Measurements from ENCODE around the gene IMMP2L. TPM values are rescaled to one million over a fixed set of nuclear protein-coding genes. Genes with fewer than 3 reads are reported as not detected.

Gene IMMP2L
- total RNA-seq, 4 donors from 2014 or later, result 12.4 to 31.7 (median 22.8) TPM

DNA sequence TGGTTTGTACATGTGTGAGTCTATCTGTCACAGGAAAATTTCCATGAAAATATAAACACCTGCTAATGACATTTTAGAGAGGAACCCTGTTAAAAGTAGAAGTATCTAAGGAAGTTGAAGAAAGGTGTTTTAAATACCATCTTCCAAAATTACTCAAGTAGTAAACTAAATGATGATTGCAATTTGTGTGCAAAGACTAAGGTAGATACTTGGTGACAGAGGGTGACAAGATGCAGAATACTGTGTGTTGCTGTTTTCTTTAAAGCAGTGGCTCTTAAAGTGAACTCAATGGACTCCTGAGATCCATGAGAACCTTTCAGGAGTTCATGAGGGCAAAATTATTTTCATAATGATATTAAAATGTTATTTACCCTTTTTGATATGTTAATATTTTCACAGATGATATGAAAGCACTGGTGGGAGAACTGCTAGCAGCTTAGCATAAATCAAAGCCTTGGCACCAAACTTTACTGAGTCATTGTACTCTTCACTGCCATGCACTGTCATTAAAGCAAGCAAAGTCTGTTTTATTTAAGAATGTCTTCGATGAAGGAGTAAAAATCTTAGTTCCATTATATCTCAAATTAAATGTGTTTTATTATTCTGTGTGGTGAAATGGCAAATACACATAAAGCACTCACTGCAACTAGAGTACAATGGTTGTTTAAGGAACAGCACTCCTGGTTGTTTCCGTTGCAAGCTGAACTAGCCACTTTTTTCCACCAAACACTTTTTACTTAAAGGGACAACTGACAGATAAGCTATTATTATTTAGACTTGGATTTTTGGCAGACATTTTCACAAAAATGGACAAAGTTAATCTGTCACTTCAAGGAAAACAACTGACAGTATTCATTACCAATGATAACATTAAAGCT, 337.7 kb downstream of the IMMP2L start:
- ATAC-seq (ENCODE audit: low FRiP score) (no peak), DNase-seq (ENCODE audit: low spot score) (no peak)
- TF ChIP-seq, protein P1, sequence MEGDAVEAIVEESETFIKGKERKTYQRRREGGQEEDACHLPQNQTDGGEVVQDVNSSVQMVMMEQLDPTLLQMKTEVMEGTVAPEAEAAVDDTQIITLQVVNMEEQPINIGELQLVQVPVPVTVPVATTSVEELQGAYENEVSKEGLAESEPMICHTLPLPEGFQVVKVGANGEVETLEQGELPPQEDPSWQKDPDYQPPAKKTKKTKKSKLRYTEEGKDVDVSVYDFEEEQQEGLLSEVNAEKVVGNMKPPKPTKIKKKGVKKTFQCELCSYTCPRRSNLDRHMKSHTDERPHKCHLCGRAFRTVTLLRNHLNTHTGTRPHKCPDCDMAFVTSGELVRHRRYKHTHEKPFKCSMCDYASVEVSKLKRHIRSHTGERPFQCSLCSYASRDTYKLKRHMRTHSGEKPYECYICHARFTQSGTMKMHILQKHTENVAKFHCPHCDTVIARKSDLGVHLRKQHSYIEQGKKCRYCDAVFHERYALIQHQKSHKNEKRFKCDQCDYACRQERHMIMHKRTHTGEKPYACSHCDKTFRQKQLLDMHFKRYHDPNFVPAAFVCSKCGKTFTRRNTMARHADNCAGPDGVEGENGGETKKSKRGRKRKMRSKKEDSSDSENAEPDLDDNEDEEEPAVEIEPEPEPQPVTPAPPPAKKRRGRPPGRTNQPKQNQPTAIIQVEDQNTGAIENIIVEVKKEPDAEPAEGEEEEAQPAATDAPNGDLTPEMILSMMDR (IDR thresholded peaks at IDR 0.05), result no peak

DNA sequence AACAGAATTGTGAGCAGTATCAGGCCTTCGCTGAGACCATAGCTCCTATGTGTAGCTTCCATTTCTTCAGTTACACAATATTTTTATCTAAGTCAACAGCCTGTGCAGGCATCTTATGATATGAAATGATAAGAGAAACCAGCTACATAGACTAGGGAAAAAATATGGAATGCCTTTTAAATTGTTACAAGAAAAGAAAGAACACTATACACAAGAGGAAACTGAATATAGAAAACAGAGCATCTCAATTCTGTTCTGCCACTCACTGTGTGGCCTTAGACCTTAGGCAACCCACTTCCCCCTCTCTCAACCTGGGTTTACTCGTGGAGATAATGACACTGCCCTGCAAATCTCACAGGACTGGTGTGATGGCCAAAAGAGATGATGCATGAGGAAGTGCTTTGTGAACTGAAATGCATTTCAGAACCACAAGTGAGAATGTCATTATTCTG, 338.5 kb downstream of the IMMP2L start:
- DNase-seq (ENCODE audit: low spot score) (no peak), ATAC-seq (ENCODE audit: low FRiP score) (no peak)
- TF ChIP-seq, protein P1 (IDR thresholded peaks at IDR 0.05), result no peak

DNA sequence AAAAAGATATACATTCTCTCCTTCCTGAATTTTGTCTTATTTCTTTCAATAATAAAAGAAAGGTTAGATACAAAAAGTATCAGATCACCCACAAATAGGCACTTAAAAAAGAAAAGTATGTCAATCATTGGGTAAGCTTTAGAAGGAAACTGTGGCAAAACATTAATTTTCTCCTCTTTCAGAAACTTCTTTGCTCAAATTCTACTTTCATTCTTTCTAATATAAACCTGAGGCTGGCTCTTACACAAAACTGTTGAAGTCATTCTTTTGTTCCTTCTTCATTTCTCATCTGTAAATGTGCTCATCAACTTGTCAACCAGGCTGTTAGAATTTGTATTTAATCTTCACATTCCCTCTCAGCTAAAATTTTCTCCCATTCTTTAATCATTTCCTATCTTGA, 346.7 kb downstream of the IMMP2L start:
- ATAC-seq (ENCODE audit: low FRiP score), result no peak
- DNase-seq (ENCODE audit: low spot score), result no peak
- TF ChIP-seq, protein P1 (IDR thresholded peaks at IDR 0.05), result no peak

DNA sequence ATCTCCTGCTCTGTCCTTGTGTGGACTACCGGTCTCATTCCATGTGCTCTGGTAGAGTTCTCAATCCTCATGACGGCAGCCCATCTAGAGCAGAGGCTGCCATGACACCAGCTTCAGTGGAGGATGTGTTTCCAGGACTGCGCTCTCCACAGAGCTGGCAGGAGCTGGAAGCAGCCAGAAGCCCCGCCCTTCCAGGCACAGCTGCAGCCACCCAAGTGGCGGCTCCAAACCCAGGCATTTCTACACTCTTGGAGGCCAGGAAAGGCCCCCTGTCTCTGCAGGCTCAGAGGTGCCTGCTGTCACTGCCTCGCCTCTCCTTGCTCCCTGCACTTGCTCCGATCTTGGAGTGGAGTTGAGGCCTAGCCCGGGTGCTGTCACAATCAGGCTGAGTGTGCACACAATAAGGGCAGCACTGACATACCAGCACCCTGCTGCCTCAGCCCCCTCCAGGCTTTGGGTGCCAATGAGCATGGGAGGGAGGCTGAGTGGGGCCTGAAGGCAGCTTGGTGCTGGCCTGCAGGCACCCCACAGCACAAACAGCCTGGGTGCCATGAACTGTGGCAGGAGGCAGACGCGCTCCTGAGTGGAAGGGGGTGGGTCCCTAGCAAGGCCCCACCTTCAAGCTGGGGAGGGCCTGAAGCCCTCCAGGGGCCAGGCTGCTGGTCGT, 349.3 kb downstream of the IMMP2L start:
- TF ChIP-seq, protein P1 (IDR thresholded peaks at IDR 0.05), result no peak
- ATAC-seq (ENCODE audit: low FRiP score) (peak; percentile 32), DNase-seq (ENCODE audit: low spot score) (no peak)

DNA sequence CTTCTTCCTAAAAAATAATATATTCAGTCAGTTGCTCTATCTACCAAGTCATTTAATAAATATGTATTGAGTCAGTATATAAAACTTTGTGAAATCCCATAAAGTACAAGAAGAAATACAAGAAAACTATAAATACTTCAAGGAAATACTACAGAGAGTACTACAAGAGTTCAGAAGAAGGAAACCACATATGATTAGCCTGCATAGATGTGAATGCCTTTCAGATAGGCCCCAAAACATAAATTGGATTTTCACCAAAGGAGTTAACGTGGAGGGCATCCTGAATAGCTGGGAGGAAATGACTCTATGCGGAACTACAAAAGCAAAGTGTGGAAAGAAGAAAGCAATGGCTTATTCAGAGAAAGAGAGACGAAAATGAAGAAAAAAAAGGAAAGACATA, 351.3 kb downstream of the IMMP2L start:
- ATAC-seq (ENCODE audit: low FRiP score), result no peak
- no peak for DNase-seq (ENCODE audit: low spot score)
- TF ChIP-seq, protein P1 (IDR thresholded peaks at IDR 0.05), result no peak

DNA sequence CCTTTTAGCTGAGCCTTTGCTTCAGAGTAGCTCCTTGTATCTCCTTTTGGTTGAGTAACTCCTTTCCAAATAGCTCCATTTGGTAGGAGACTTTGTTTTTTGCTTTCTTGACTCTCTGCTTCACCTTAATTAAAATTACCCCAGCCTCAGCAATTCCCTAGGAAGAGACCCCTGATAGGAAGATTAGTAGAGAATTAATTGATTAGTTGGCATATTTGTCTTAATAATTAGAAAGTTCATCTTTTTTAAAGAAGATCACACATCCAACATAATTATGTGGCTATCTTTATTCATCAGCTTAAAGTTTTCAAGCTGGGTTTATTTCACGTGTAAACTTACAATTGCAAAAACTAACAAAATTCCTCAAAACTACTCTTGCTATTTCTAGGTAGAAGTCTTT, 352.2 kb downstream of the IMMP2L start:
- DNase-seq (ENCODE audit: low spot score) (no peak), ATAC-seq (ENCODE audit: low FRiP score) (no peak)
- TF ChIP-seq, protein P1 (IDR thresholded peaks at IDR 0.05), result no peak
